ENCODE results near the gene TNPO2.

The TNPO2 gene

GRCh38 chr19:12748489-12748888 is 24.8 kb upstream of the TNPO2 start:
- Histone ChIP-seq H3K27me3 (peaks cover 40% of the 10 kb centered on the region), H3K36me3 (peaks cover 28% of the 10 kb centered on the region), H3K4me1 (no peaks in the 10 kb centered on the region), H3K4me3 (ENCODE audit: low read depth, low read length) (no peak overlapping the region), H3K9me3 (no peaks in the 10 kb centered on the region)
- DNase-seq: no peak
- TF ChIP-seq, protein P1, sequence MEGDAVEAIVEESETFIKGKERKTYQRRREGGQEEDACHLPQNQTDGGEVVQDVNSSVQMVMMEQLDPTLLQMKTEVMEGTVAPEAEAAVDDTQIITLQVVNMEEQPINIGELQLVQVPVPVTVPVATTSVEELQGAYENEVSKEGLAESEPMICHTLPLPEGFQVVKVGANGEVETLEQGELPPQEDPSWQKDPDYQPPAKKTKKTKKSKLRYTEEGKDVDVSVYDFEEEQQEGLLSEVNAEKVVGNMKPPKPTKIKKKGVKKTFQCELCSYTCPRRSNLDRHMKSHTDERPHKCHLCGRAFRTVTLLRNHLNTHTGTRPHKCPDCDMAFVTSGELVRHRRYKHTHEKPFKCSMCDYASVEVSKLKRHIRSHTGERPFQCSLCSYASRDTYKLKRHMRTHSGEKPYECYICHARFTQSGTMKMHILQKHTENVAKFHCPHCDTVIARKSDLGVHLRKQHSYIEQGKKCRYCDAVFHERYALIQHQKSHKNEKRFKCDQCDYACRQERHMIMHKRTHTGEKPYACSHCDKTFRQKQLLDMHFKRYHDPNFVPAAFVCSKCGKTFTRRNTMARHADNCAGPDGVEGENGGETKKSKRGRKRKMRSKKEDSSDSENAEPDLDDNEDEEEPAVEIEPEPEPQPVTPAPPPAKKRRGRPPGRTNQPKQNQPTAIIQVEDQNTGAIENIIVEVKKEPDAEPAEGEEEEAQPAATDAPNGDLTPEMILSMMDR (IDR thresholded peaks at IDR 0.05; ENCODE audit: low read depth, low read length): no peak

GRCh38 chr19:12745166-12745897 is 21.6 kb upstream of the TNPO2 start:
- DNase-seq: no peak
- peaks cover 10% of the 10 kb centered on the region for H3K27me3 ChIP-seq
- no peak overlapping the region for H3K4me3 ChIP-seq (ENCODE audit: low read depth, low read length)
- no peaks in the 10 kb centered on the region for H3K4me1 ChIP-seq
- TF ChIP-seq, protein P1 (IDR thresholded peaks at IDR 0.05; ENCODE audit: low read depth, low read length): no peak
- peaks cover 28% of the 10 kb centered on the region for H3K36me3 ChIP-seq
- no peaks in the 10 kb centered on the region for H3K9me3 ChIP-seq

- TF ChIP-seq, protein P1 (IDR thresholded peaks at IDR 0.05; ENCODE audit: low read depth, low read length): no peak
- DNase-seq: no peak
- Histone ChIP-seq H3K27me3 (no peaks in the 10 kb centered on the region), H3K36me3 (peaks cover 19% of the 10 kb centered on the region), H3K9me3 (no peaks in the 10 kb centered on the region), H3K4me1 (no peaks in the 10 kb centered on the region; the same call in 1 of the 2 replicates), H3K4me3 (ENCODE audit: low read depth, low read length) (peak overlapping the region; percentile 88)
These were observed 14.2 kb upstream of the TNPO2 start for GRCh38 chr19:12737835-12738351.

GRCh38 chr19:12736995-12737834 is 13.5 kb upstream of the TNPO2 start, which contains the start of gene GET3:
GET3 (plus strand) TSS chr19:12737497; CDS start chr19:12737506, 9 bp downstream.
- Histone ChIP-seq H3K4me1 (no peaks in the 10 kb centered on the region; the same call in 1 of the 2 replicates), H3K36me3 (peaks cover 21% of the 10 kb centered on the region)

GRCh38 chr19:12733369-12734214 is 9.9 kb upstream of the TNPO2 start:
- peak overlapping the region; percentile 99 for H3K4me3 ChIP-seq (ENCODE audit: low read depth, low read length)
- H3K9me3 ChIP-seq: no peaks in the 10 kb centered on the region
- TF ChIP-seq, protein P1 (IDR thresholded peaks at IDR 0.05; ENCODE audit: low read depth, low read length): peak; percentile 59
- H3K4me1 ChIP-seq: no peaks in the 10 kb centered on the region; the same call in 1 of the 2 replicates
- no peaks in the 10 kb centered on the region for H3K27me3 ChIP-seq
- DNase-seq: peak; percentile 51
- peaks cover 39% of the 10 kb centered on the region for H3K36me3 ChIP-seq

More at GRCh38 chr19:12736995-12737834, 13.5 kb upstream of the TNPO2 start, which contains the start of gene GET3:
- Histone ChIP-seq H3K27me3 (no peaks in the 10 kb centered on the region), H3K4me3 (ENCODE audit: low read depth, low read length) (peak within 1 kb of the TSS; percentile 88), H3K9me3 (no peaks in the 10 kb centered on the region)
- TF ChIP-seq, protein P1 (IDR thresholded peaks at IDR 0.05; ENCODE audit: low read depth, low read length): no peak
- DNase-seq: peak; percentile 95
